GM21723 (cell line): ENCODE measurements around the gene RAC2.

Experiments used
- ATAC-seq: cut with Tn5 transposase; IDR thresholded peaks from one replicate; pipeline ENCODE4 v1.9.1; 2021; ENCODE audit warnings: mild to moderate bottlenecking, moderate library complexity; ENCODE audit not compliant: unreplicated experiment

Gene RAC2

GRCh38 chr22:37222440-37222971 is 21.6 kb downstream of the RAC2 start:
- ATAC-seq, result no peak

DNA sequence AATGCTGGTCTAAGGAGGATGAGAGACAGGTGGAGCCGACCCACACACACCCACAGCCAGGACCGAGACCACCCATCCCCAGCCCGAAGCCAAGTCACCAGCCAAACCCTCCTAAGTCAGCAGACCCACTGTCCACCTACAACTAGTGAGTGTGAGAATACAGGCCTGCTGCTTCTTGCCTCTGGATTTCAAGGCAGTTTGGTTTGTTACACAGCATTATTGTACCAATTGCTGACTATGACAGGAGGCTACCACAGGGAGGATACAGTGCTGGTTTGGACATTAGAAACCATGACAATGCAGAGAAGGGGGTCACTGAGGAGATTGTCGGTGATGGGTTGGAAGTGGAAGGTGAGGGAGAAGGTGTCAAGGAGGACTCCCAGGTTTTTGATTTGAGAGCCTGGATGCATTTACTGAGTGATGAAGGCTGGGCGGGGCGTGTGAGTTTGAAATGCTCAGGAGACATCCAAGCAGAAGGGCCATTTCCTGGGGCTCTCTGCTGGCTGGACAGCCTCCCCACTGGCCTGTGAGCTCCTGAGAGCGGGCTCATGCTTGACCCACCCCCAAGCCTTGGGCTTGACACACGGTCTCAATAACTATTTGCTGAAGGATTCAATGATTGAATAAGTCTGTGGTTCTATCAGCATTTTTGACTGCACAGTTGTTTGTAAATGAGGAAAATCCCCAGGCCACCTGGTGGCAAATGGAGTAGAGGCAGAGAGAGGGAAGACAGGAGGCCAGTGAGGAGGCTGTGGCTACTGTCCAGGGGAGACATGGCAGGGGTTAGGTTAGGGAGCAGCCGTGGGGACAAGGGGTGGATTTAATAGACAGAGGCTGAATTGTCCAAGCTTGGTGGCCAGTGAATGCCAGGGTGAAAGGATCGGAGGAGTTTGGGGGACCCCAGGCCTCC is 22.4 kb downstream of the RAC2 start:
- ATAC-seq, result no peak

GRCh38 chr22:37220543-37220981 is 23.5 kb downstream of the RAC2 start:
- no peak for ATAC-seq

DNA sequence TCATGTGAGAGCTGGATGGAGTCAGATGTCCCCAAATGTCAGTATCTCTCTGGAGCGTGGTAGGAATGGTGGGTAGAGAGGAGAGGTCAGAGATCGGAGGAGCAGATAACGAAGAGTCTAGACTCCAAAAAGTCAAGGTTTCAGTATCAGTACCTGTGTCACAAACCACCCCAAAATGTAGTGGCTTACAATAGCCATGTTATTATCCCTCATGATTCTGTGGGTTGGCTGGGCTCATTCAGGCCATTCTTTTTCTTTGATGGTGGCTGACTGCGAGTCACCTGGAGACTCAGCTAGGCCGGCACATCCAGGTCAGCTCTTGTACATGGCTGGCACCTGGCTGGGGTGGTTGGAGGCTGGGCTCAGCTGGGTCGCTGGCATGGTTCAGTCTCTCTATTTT is 24.5 kb downstream of the RAC2 start:
- peak; percentile 9 for ATAC-seq

- peak; percentile 73 for ATAC-seq
These were observed 25.2 kb downstream of the RAC2 start for GRCh38 chr22:37218771-37219411.

DNA sequence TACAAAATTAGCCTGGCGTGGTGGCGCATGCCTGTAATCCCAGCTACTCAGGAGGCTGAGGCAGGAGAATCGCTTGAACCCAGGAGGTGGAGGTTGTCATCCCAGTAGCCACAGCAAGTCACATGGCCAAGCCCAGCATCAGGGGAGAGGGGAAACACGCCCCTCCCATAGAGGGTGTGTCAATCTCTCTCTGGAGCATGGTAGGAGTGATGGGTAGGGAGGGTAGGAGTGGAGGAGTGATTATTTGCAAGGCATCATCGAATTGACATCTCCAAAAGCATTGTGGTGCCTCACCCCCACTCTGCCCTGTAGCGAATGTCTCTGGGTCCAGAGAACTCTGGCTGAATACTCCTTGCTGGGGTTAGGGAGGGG is 25.7 kb downstream of the RAC2 start:
- no peak for ATAC-seq

- ATAC-seq, result no peak
These were observed 28.2 kb downstream of the RAC2 start for GRCh38 chr22:37215890-37216289.

DNA sequence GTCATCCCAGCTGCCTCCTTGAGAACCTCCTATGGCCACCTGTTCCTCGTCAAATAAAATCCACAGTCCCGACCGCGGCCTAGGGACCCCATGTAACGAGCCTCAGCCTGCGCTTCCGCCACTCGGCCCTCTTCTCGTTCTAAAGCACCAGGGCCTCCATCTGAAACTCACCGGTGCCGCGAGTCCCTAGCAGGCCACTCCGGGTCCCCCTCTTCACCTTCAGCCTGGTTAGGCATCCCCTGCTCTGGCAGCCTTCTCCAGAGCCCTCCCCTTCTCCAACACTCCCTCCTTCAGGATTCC is 29.4 kb downstream of the RAC2 start:
- ATAC-seq, result no peak

- ATAC-seq, result no peak
These were observed 29.9 kb downstream of the RAC2 start for GRCh38 chr22:37213941-37214730.

- ATAC-seq, result no peak
These were observed 30.7 kb downstream of the RAC2 start for GRCh38 chr22:37213218-37213855.

- ATAC-seq, result no peak
These were observed 31.7 kb downstream of the RAC2 start, which contains the start of gene SSTR3 for GRCh38 chr22:37212174-37212906. Gene SSTR3 (minus strand): TSS chr22:37212477. CDS start chr22:37207803, 4,674 bp downstream.

GRCh38 chr22:37211866-37212173 is 32.2 kb downstream of the RAC2 start:
- ATAC-seq, result no peak

DNA sequence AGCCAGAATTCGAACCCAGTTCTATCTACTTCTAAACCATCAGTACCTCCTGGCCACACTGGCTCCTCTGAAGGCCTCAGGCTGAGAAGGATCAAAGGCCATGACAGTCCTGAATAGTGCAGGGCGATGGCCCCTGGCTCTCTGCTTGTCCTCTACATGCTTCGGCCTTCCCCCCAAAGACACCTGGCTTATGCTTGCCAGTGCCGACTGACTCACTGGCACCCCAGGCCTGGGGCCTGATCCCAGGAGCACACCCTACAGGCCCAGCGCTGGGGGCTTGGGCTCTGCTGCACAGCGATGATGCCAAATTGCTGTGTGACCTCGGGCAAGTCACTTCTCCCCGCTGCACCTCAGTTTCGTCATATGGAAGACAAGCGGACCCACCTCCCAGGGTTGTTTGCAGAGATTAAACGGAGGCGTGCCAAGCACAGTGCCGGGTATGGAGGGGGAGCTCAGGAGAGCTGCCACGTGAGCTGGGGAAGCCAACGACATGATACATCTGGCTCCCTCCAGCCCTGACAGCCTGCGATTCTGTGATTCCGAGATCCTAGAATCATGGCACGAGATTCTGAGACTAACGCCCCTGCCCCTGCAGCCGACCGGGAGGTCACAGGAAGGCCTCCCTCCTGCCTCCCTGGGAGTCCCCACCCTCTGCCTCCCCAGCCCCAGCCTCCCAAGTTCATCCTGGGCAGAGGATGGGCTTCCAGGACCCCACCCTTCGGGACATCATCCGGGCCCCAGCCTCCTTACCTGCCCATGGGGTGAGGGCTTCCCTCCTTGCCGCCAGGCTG is 32.8 kb downstream of the RAC2 start:
- ATAC-seq, result no peak

DNA sequence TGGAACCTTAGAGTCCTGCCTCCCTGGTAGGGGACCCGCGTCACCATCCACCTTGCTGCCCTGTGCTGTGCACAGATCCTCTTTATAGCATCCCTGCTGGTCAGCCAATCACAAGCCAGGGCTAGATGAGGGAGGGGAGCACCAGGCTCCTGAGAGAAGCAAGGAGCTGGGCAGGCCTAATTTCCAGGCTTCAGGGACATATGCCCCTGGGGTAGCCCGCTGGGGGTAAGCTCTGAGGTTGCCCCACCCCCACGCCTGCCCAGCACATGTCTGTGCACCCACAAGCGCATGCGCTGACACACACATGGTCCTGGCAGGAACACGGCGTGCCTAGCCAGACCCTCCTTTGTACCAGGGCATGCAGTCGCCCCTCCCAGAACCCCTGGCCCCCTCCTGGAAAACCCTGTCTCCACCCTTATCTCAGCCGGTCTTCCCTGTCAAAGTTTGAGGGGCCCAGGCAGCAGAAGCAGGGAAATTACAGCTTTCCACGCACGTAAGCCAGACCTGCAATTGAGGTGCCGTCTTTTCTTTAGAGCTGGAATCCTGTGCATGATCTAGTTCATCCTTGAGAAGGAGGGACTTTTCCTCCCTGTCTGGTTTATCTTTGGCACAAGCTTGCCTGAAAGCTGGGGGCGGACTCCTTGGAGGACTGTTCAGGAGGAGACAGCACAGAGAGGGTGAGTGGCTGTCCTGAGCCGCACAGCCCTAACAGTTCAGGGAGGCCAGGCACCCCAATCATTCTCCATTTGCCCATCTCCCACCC is 33.8 kb downstream of the RAC2 start:
- no peak for ATAC-seq

- no peak for ATAC-seq
These were observed 34.8 kb downstream of the RAC2 start for GRCh38 chr22:37209140-37209845.

- no peak for ATAC-seq
These were observed 35.5 kb downstream of the RAC2 start for GRCh38 chr22:37208401-37209139.

GRCh38 chr22:37207981-37208380 is 36.1 kb downstream of the RAC2 start:
- no peak for ATAC-seq
